Mesenchymal stem cell (in vitro differentiated cells and primary cell): ENCODE measurements around the gene CFAP69. TPM values are rescaled to one million over a fixed set of nuclear protein-coding genes. Genes with fewer than 3 reads are reported as not detected.

Experiments used
- DNase-seq: peaks from one replicate; pipeline ENCODE4 v3.0.0-alpha.2; 2013
- H2AFZ ChIP-seq: one replicate; pipeline ENCODE4 v1.6.1; 2013; ENCODE audit warnings: low read depth, mild to moderate bottlenecking, control low read depth, inconsistent platforms, low read length, moderate library complexity
- H2AK5ac ChIP-seq: 2 replicates; pipeline ENCODE4 v1.6.1; 2013; ENCODE audit warnings: low read length, moderate library complexity, mild to moderate bottlenecking, inconsistent platforms; ENCODE audit not compliant: severe bottlenecking
- H2BK120ac ChIP-seq: one replicate; pipeline ENCODE4 v1.6.1; 2013; ENCODE audit warnings: low read depth, mild to moderate bottlenecking, inconsistent platforms, low read length, moderate library complexity
- H2BK12ac ChIP-seq, 2 experiments: one replicate each; pipeline ENCODE4 v1.6.1; 2013; ENCODE audit warnings: inconsistent platforms in 2 of 2, low read length in 2 of 2, mild to moderate bottlenecking in 2 of 2, moderate library complexity in 2 of 2, control low read depth in 1 of 2
- H2BK15ac ChIP-seq: one replicate; pipeline ENCODE4 v1.6.1; 2013; ENCODE audit warnings: mild to moderate bottlenecking, low read depth, inconsistent platforms; ENCODE audit not compliant: poor library complexity, severe bottlenecking
- H2BK5ac ChIP-seq: 2 replicates; pipeline ENCODE4 v1.6.1; 2013; ENCODE audit warnings: low read depth, mild to moderate bottlenecking, low read length, control low read depth, inconsistent platforms; ENCODE audit not compliant: poor library complexity, severe bottlenecking
- H3K14ac ChIP-seq, 2 experiments: one replicate each; pipeline ENCODE4 v1.6.1; 2013; ENCODE audit warnings: inconsistent platforms in 2 of 2, low read length in 2 of 2, control low read depth in 1 of 2, mild to moderate bottlenecking in 1 of 2, moderate library complexity in 1 of 2
- H3K18ac ChIP-seq, 2 experiments: one replicate each; pipeline ENCODE4 v1.6.1; 2013; ENCODE audit warnings: inconsistent platforms in 2 of 2, low read length in 2 of 2, control low read depth in 1 of 2, low read depth in 1 of 2, mild to moderate bottlenecking in 1 of 2
- H3K23ac ChIP-seq, 2 experiments: one replicate each; pipeline ENCODE4 v1.6.1; 2013; ENCODE audit warnings: inconsistent platforms in 2 of 2, low read length in 2 of 2, mild to moderate bottlenecking in 2 of 2, moderate library complexity in 2 of 2, control low read depth in 1 of 2
- H3K27ac ChIP-seq: 2 replicates; pipeline ENCODE4 v1.5.1; 2013; ENCODE audit warnings: mild to moderate bottlenecking, moderate library complexity, low read length, control low read depth, inconsistent platforms; ENCODE audit not compliant: poor library complexity, severe bottlenecking
- H3K27me3 ChIP-seq, 2 experiments: 2 replicates each; pipeline versions ENCODE4 v1.6.1 to v1.7.0; 2013; ENCODE audit warnings: low read length in 2 of 2, mild to moderate bottlenecking in 2 of 2, moderate library complexity in 2 of 2, control low read depth in 1 of 2, inconsistent platforms in 1 of 2; ENCODE audit not compliant: control insufficient read depth in 1 of 2, insufficient read depth in 1 of 2
- H3K36me3 ChIP-seq, 2 experiments: 2 replicates each; pipeline versions ENCODE4 v1.6.1 to v1.7.0; 2013; ENCODE audit warnings: low read length in 2 of 2, control low read depth in 1 of 2, inconsistent platforms in 1 of 2, low read depth in 1 of 2, mild to moderate bottlenecking in 1 of 2; ENCODE audit not compliant: insufficient read depth in 2 of 2, control insufficient read depth in 1 of 2
- H3K4ac ChIP-seq, 2 experiments: one replicate each; pipeline ENCODE4 v1.6.1; 2013; ENCODE audit warnings: inconsistent platforms in 2 of 2, low read length in 2 of 2, mild to moderate bottlenecking in 2 of 2, moderate library complexity in 2 of 2, control low read depth in 1 of 2, low read depth in 1 of 2
- H3K4me1 ChIP-seq: 2 replicates; pipeline ENCODE4 v1.6.1; 2013; ENCODE audit warnings: low read depth, low read length, control low read depth; ENCODE audit not compliant: control insufficient read depth, insufficient read depth
- H3K4me2 ChIP-seq: 2 replicates; pipeline ENCODE4 v1.6.1; 2013; ENCODE audit warnings: low read length, mild to moderate bottlenecking, inconsistent platforms; ENCODE audit not compliant: poor library complexity, severe bottlenecking
- H3K4me3 ChIP-seq, 2 experiments: 2 replicates each; pipeline versions ENCODE4 v1.5.1 to v1.7.0; 2013; ENCODE audit warnings: low read length in 2 of 2, mild to moderate bottlenecking in 2 of 2, control low read depth in 1 of 2, low read depth in 1 of 2; ENCODE audit not compliant: insufficient read depth in 1 of 2
- H3K79me1 ChIP-seq: replicated peaks from 2 replicates; pipeline ENCODE4 v1.6.1; 2013; ENCODE audit warnings: mild to moderate bottlenecking, control low read depth, low read length, inconsistent platforms; ENCODE audit not compliant: poor library complexity, severe bottlenecking
- H3K9ac ChIP-seq: 2 replicates; pipeline ENCODE4 v1.7.0; 2013; ENCODE audit warnings: mild to moderate bottlenecking, low read length, moderate library complexity
- H3K9me3 ChIP-seq: 2 replicates; pipeline ENCODE4 v1.7.0; 2013; ENCODE audit warnings: mild to moderate bottlenecking, low read length; ENCODE audit not compliant: control insufficient read depth
- H4K8ac ChIP-seq: one replicate; pipeline ENCODE4 v1.6.1; 2013; ENCODE audit warnings: inconsistent platforms, mild to moderate bottlenecking, low read length, moderate library complexity
- H4K91ac ChIP-seq: one replicate; pipeline ENCODE4 v1.6.1; 2013; ENCODE audit warnings: mild to moderate bottlenecking, low read length, inconsistent platforms
- WGBS: methylation state at CpG from one replicate; pipeline ENCODE4 v1.1.7; 2013; ENCODE audit warnings: mixed read lengths; 5-methylcytosine and 5-hydroxymethylcytosine counted together
- polyA plus RNA-seq, 2 experiments: library from polyadenylated mRNA; stranded (reverse); fragments of 200-250 nt; gene quantifications; one replicate each; pipeline ENCODE4 v1.2.3, GENCODE V29; 2013

The CFAP69 gene
- polyA plus RNA-seq (2013, experiment 1 of 2) = 0.73 TPM
- 0.85 TPM for polyA plus RNA-seq (2013, experiment 2 of 2)

- H4K8ac ChIP-seq = no peak within 1 kb of the TSS
- no peak within 1 kb of the TSS for H2AK5ac ChIP-seq
- no peak within 1 kb of the TSS for H2BK120ac ChIP-seq
- no peak within 1 kb of the TSS for H3K4ac ChIP-seq
- peak within 1 kb of the TSS; percentile 91 for H2AFZ ChIP-seq
- peak within 1 kb of the TSS in 1 of 2 experiments; percentile 61 for H3K14ac ChIP-seq
- no peaks in the 10 kb centered on the region for H3K79me1 ChIP-seq
- H3K4me3 ChIP-seq = peak within 1 kb of the TSS; percentile 78 to 94
- no peaks in the 10 kb centered on the region for H3K9me3 ChIP-seq
- H3K4me2 ChIP-seq = peak within 1 kb of the TSS; percentile 99
- H2BK12ac ChIP-seq = peak within 1 kb of the TSS in 1 of 2 experiments; percentile 34
- WGBS = under 1% methylated on average over 59 of the region's 59 CpGs
- peaks cover 10% of the 10 kb centered on the region for H3K4me1 ChIP-seq
- H3K23ac ChIP-seq = no peak within 1 kb of the TSS
- no peak within 1 kb of the TSS for H2BK5ac ChIP-seq
- H3K18ac ChIP-seq = peak within 1 kb of the TSS in 1 of 2 experiments; percentile 37
- no peak within 1 kb of the TSS for H2BK15ac ChIP-seq
- H3K9ac ChIP-seq = peak within 1 kb of the TSS; percentile 97
- H3K27me3 ChIP-seq = peaks cover 0 to 38% of the 10 kb centered on the region in 2 experiments
- H3K36me3 ChIP-seq = no peaks in the 10 kb centered on the region
- no peak within 1 kb of the TSS for H3K27ac ChIP-seq
- no peak within 1 kb of the TSS for H4K91ac ChIP-seq
- peak; percentile 86 for DNase-seq
These were observed at the start of gene CFAP69 for GRCh38 chr7:90244909-90245851. Gene CFAP69 (plus strand): TSS chr7:90245174. CDS start chr7:90245425, 251 bp downstream.

GRCh38 chr7:90201500-90202195 lies 43.3 kb upstream of the CFAP69 start:
- no CpG with 5 or more reads among the region's 2 CpGs for WGBS
- Histone ChIP-seq H3K79me1 (no peaks in the 10 kb centered on the region), H3K9ac (no peak overlapping the region), H3K27me3 (peaks cover 0 to 3% of the 10 kb centered on the region in 2 experiments), H3K4me3 (no peak overlapping the region), H2BK120ac (no peak overlapping the region), H2BK15ac (no peak overlapping the region), H3K18ac (no peak overlapping the region), H3K9me3 (no peaks in the 10 kb centered on the region), H3K27ac (no peak overlapping the region), H3K4me2 (no peak overlapping the region), H2BK12ac (no peak overlapping the region), H3K23ac (no peak overlapping the region), H3K4ac (no peak overlapping the region), H2AFZ (no peak overlapping the region), H2BK5ac (no peak overlapping the region), H3K36me3 (no peaks in the 10 kb centered on the region), H2AK5ac (no peak overlapping the region), H3K4me1 (no peaks in the 10 kb centered on the region), H3K14ac (no peak overlapping the region), H4K91ac (no peak overlapping the region), H4K8ac (no peak overlapping the region)
- DNase-seq = no peak

GRCh38 chr7:90207956-90208355 lies 37.0 kb upstream of the CFAP69 start:
- no peak overlapping the region for H2AFZ ChIP-seq
- WGBS = 54% methylated on average over 1 of the region's 1 CpG
- H3K27ac ChIP-seq = no peak overlapping the region
- no peaks in the 10 kb centered on the region for H3K36me3 ChIP-seq
- H3K9ac ChIP-seq = no peak overlapping the region
- H3K4me2 ChIP-seq = no peak overlapping the region
- DNase-seq = no peak
- H3K79me1 ChIP-seq = no peaks in the 10 kb centered on the region
- H2BK12ac ChIP-seq = no peak overlapping the region
- no peak overlapping the region for H2BK5ac ChIP-seq
- H4K91ac ChIP-seq = no peak overlapping the region
- peaks cover 8% of the 10 kb centered on the region for H3K4me1 ChIP-seq
- no peak overlapping the region for H2AK5ac ChIP-seq
- no peaks in the 10 kb centered on the region for H3K9me3 ChIP-seq
- H3K23ac ChIP-seq = no peak overlapping the region
- peaks cover 0 to 12% of the 10 kb centered on the region in 2 experiments for H3K27me3 ChIP-seq
- no peak overlapping the region for H4K8ac ChIP-seq
- H3K18ac ChIP-seq = no peak overlapping the region
- H3K14ac ChIP-seq = no peak overlapping the region
- H2BK120ac ChIP-seq = no peak overlapping the region
- H3K4ac ChIP-seq = no peak overlapping the region
- H3K4me3 ChIP-seq = no peak overlapping the region
- no peak overlapping the region for H2BK15ac ChIP-seq

- no peak overlapping the region for H3K23ac ChIP-seq
- H2BK5ac ChIP-seq = no peak overlapping the region
- H3K18ac ChIP-seq = no peak overlapping the region
- no peak overlapping the region for H2AK5ac ChIP-seq
- H3K4me2 ChIP-seq = no peak overlapping the region
- H3K79me1 ChIP-seq = no peaks in the 10 kb centered on the region
- H4K8ac ChIP-seq = no peak overlapping the region
- H3K36me3 ChIP-seq = no peaks in the 10 kb centered on the region
- peak overlapping the region; percentile 98 for H3K9ac ChIP-seq
- H2BK120ac ChIP-seq = no peak overlapping the region
- H3K14ac ChIP-seq = no peak overlapping the region
- H3K27me3 ChIP-seq = peaks cover 0 to 24% of the 10 kb centered on the region in 2 experiments
- no peak overlapping the region for H3K27ac ChIP-seq
- H3K4me3 ChIP-seq = no peak overlapping the region
- H2BK15ac ChIP-seq = no peak overlapping the region
- peaks cover 8% of the 10 kb centered on the region for H3K4me1 ChIP-seq
- 56% methylated on average over 1 of the region's 1 CpG for WGBS
- DNase-seq = no peak
- no peaks in the 10 kb centered on the region for H3K9me3 ChIP-seq
- no peak overlapping the region for H2BK12ac ChIP-seq
- no peak overlapping the region for H4K91ac ChIP-seq
- H3K4ac ChIP-seq = no peak overlapping the region
- no peak overlapping the region for H2AFZ ChIP-seq
These were observed 35.2 kb upstream of the CFAP69 start for GRCh38 chr7:90209776-90210175.
